Measurements from ENCODE around the gene CORO7.

DNA sequence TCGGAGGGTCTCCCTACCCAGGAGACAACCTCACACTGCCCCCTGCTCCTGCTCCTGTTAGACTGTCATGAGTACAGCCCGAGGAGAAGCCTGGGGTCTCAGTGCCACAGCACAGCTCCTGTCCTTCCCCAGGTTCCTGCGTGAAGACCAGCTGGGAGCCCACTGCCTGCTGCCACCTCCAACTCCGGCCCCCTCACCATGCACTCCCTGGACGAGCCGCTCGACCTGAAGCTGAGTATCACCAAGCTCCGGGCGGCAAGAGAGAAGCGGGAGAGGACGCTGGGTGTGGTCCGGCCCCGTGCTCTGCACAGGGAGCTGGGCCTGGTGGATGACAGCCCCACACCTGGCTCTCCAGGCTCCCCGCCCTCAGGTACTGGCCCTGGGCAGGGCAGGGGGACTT is 84.3 kb downstream of the CORO7 start:
- TF ChIP-seq, protein P1, sequence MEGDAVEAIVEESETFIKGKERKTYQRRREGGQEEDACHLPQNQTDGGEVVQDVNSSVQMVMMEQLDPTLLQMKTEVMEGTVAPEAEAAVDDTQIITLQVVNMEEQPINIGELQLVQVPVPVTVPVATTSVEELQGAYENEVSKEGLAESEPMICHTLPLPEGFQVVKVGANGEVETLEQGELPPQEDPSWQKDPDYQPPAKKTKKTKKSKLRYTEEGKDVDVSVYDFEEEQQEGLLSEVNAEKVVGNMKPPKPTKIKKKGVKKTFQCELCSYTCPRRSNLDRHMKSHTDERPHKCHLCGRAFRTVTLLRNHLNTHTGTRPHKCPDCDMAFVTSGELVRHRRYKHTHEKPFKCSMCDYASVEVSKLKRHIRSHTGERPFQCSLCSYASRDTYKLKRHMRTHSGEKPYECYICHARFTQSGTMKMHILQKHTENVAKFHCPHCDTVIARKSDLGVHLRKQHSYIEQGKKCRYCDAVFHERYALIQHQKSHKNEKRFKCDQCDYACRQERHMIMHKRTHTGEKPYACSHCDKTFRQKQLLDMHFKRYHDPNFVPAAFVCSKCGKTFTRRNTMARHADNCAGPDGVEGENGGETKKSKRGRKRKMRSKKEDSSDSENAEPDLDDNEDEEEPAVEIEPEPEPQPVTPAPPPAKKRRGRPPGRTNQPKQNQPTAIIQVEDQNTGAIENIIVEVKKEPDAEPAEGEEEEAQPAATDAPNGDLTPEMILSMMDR (IDR thresholded peaks at IDR 0.05) = no peak
- no peak for TF ChIP-seq POLR2A (IDR thresholded peaks at IDR 0.05)
